Panc1 (cell line): ENCODE results near the gene PIF1. TPM values are rescaled to one million over a fixed set of nuclear protein-coding genes. Genes with fewer than 3 reads are reported as not detected.
"Not testable (repeated sequence)": the region's sequence is repeated elsewhere in the genome, so short reads cannot be mapped to it uniquely, and the experiment has no call there.

ENCODE experiments used
- ATAC-seq: fragments of 200-7000 bp; cut with Tn5 transposase; 2 replicates; pipeline ENCODE4 v1.9.1; 2020; ENCODE audit warnings: mild to moderate bottlenecking, moderate library complexity
- BruUV-seq: library from RNA; stranded (reverse); fragments of 400-500 nt; replicated peaks from 2 replicates; lab custom pipeline; 2021; lab: Mats Ljungman, UMichigan
- CTCF ChIA-PET: fragments of 300-600 bp; sonication (Branson Sonifier 250); formaldehyde crosslinking; loops from one replicate; lab custom pipeline; 2022; ENCODE audit warnings: antibody characterized with exemption; lab: Charles Lee
- POLR2A ChIA-PET: fragments of 300-600 bp; sonication (Branson Sonifier 250); formaldehyde crosslinking; loops from one replicate; lab custom pipeline; 2022; ENCODE audit warnings: antibody characterized with exemption; lab: Charles Lee
- DNase-seq: peaks from one replicate; pipeline ENCODE4 v3.0.0-alpha.2; 2010; ENCODE audit warnings: low read depth, low spot score
- H3K27ac ChIP-seq: 2 replicates; pipeline ENCODE4 v1.5.1; 2011; ENCODE audit warnings: mild to moderate bottlenecking, low read length, inconsistent platforms
- H3K27me3 ChIP-seq: fragments of 200-500 bp; sonication (Bioruptor generic); 2 replicates; pipeline ENCODE4 v1.6.0; 2014; ENCODE audit warnings: low read length, inconsistent platforms; ENCODE audit not compliant: control insufficient read depth, insufficient read depth
- H3K36me3 ChIP-seq: fragments of 200-500 bp; sonication (Bioruptor generic); 2 replicates; pipeline ENCODE4 v1.5.1; 2014; ENCODE audit warnings: inconsistent platforms, mild to moderate bottlenecking, low read length, moderate library complexity; ENCODE audit not compliant: control insufficient read depth, insufficient read depth
- H3K4me1 ChIP-seq: 2 replicates; pipeline ENCODE4 v1.5.1; 2011; ENCODE audit warnings: inconsistent platforms, mild to moderate bottlenecking, low read length, moderate library complexity; ENCODE audit not compliant: control insufficient read depth, insufficient read depth
- H3K4me3 ChIP-seq, 2 experiments: 2 replicates each; pipeline ENCODE4 v1.5.1; 2011 to 2012; ENCODE audit warnings: low read depth in 2 of 2, low read length in 2 of 2, mild to moderate bottlenecking in 2 of 2, inconsistent platforms in 1 of 2, moderate library complexity in 1 of 2
- H3K9me3 ChIP-seq: fragments of 200-500 bp; sonication (Bioruptor generic); 2 replicates; pipeline ENCODE4 v1.5.1; 2014; ENCODE audit warnings: low read depth, mild to moderate bottlenecking, inconsistent platforms, low read length, moderate library complexity; ENCODE audit not compliant: control insufficient read depth, insufficient read depth
- POLR2AphosphoS5 ChIP-seq: IDR thresholded peaks from 2 replicates; pipeline ENCODE4 v1.6.1; 2012; ENCODE audit warnings: mild to moderate bottlenecking, low read depth, low read length, moderate library complexity
- SIN3A ChIP-seq: IDR thresholded peaks from 2 replicates; pipeline ENCODE4 v1.6.1; 2012; ENCODE audit warnings: low read depth, mild to moderate bottlenecking, low read length, moderate library complexity, borderline replicate concordance; ENCODE audit not compliant: insufficient read depth
- TCF7L2 ChIP-seq: IDR thresholded peaks from 2 replicates; pipeline ENCODE4 v1.6.1; 2011; ENCODE audit warnings: mild to moderate bottlenecking, low read depth, low read length, inconsistent platforms
- in situ Hi-C: cut with HindIII; loops from 2 replicates; pipeline ENCODE4 v1.10.0; 2016; ENCODE audit warnings: low sequenced_read_pairs, low pct_unique_long_range_greater_than_20kb
- intact Hi-C: fragments of 100-400 bp; cut with micrococcal nuclease; formaldehyde crosslinking; loops from one replicate; pipeline ENCODE4 v1.10.0; 2022; ENCODE audit not compliant: unreplicated experiment
- total RNA-seq: library from RNA; stranded (reverse); gene quantifications from one replicate; pipeline ENCODE4 v1.2.1, GENCODE V29; 2021; ENCODE audit not compliant: unreplicated experiment
- TF ChIP-seq, protein P1 (sequence below), 2 experiments: IDR thresholded peaks; 2 replicates each; pipeline ENCODE4 v1.6.1; 2011 to 2012; ENCODE audit warnings: low read depth in 2 of 2, control low read depth in 1 of 2, low read length in 1 of 2, mild to moderate bottlenecking in 1 of 2, moderate library complexity in 1 of 2; ENCODE audit not compliant: insufficient read depth in 1 of 2
- TF ChIP-seq, protein P2 (sequence below): fragments of 450-650 bp; IDR thresholded peaks from 2 replicates; pipeline ENCODE4 v1.5.1; 2017; ENCODE audit warnings: mild to moderate bottlenecking

The PIF1 gene
- total RNA-seq, 1 experiment from 2014 or later: 38.6 TPM

DNA sequence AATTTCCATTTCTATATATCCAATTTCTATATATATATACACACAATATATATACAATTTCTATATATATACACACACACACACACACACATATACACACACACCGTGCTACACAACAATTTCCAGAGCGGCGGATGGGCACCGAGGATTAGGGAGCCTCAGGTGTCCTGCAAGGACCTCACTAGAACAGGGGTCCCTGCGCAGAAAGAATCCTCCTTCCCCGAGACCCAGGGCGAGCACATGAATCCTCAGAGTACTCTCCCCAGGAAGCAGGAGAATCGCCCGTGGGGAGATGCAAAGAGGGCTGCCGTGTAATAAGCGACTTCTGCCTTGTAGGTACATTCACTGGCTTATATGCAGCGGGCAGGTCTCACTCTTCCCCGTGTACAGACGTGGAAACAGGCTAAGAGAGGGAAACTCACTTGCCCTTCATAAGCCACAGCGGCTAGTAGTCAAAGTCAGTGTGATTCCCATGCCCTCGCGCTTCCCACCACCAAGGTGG, 467 bp downstream of the PIF1 start:
- DNase-seq (no peak), ATAC-seq (peak; percentile 18)
- peaks cover 6% of the 10 kb centered on the region; the same call in 1 of the 2 replicates for H3K4me1 ChIP-seq
- BruUV-seq: TSS peak; percentile 73
- H3K27me3 ChIP-seq: no peaks in the 10 kb centered on the region
- in situ Hi-C loops: no loop called here
- CTCF ChIA-PET: no interaction called here
- peak overlapping the region; percentile 99 for H3K27ac ChIP-seq
- no peaks in the 10 kb centered on the region for H3K36me3 ChIP-seq
- intact Hi-C loops: no loop called here
- no peaks in the 10 kb centered on the region for H3K9me3 ChIP-seq
- POLR2A ChIA-PET: interaction anchor here (0.6 kb wide), 2 partner anchors 10 to 272 kb away, joined by 7 to 15 read pairs; no protein-coding TSS in a partner anchor
- TF ChIP-seq, protein P1, sequence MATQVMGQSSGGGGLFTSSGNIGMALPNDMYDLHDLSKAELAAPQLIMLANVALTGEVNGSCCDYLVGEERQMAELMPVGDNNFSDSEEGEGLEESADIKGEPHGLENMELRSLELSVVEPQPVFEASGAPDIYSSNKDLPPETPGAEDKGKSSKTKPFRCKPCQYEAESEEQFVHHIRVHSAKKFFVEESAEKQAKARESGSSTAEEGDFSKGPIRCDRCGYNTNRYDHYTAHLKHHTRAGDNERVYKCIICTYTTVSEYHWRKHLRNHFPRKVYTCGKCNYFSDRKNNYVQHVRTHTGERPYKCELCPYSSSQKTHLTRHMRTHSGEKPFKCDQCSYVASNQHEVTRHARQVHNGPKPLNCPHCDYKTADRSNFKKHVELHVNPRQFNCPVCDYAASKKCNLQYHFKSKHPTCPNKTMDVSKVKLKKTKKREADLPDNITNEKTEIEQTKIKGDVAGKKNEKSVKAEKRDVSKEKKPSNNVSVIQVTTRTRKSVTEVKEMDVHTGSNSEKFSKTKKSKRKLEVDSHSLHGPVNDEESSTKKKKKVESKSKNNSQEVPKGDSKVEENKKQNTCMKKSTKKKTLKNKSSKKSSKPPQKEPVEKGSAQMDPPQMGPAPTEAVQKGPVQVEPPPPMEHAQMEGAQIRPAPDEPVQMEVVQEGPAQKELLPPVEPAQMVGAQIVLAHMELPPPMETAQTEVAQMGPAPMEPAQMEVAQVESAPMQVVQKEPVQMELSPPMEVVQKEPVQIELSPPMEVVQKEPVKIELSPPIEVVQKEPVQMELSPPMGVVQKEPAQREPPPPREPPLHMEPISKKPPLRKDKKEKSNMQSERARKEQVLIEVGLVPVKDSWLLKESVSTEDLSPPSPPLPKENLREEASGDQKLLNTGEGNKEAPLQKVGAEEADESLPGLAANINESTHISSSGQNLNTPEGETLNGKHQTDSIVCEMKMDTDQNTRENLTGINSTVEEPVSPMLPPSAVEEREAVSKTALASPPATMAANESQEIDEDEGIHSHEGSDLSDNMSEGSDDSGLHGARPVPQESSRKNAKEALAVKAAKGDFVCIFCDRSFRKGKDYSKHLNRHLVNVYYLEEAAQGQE (IDR thresholded peaks at IDR 0.05; ENCODE audit: insufficient read depth in 1 of 2, low read depth in 2 of 2, low read length in 1 of 2): no peak
- TF ChIP-seq, protein P2, sequence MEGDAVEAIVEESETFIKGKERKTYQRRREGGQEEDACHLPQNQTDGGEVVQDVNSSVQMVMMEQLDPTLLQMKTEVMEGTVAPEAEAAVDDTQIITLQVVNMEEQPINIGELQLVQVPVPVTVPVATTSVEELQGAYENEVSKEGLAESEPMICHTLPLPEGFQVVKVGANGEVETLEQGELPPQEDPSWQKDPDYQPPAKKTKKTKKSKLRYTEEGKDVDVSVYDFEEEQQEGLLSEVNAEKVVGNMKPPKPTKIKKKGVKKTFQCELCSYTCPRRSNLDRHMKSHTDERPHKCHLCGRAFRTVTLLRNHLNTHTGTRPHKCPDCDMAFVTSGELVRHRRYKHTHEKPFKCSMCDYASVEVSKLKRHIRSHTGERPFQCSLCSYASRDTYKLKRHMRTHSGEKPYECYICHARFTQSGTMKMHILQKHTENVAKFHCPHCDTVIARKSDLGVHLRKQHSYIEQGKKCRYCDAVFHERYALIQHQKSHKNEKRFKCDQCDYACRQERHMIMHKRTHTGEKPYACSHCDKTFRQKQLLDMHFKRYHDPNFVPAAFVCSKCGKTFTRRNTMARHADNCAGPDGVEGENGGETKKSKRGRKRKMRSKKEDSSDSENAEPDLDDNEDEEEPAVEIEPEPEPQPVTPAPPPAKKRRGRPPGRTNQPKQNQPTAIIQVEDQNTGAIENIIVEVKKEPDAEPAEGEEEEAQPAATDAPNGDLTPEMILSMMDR: no peak
- TF ChIP-seq TCF7L2 (no peak), SIN3A (no peak), POLR2AphosphoS5 (no peak)
- peak overlapping the region; percentile 63 to 94 for H3K4me3 ChIP-seq

DNA sequence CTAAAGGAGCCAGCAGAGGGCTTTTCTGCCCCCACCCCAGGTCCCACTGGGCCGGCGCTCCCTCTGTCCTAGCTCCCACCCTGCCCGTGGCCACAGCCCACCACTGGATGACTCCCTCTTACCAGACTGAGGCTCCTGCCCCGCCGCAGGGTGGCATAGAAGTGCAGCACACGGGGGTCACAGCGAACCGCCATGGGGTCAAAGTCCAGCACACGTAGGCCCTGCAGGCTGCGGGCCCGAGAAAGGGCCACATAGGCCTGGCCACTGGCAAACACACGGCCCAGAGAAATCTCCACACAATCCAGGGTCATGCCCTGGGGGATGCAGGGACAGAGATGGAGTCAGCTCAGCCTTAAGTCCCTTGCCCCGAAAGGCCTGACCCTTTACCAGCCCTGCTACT, 9.0 kb downstream of the PIF1 start:
- Histone ChIP-seq H3K27ac (no peak overlapping the region), H3K9me3 (no peaks in the 10 kb centered on the region), H3K4me3 (no peak overlapping the region), H3K36me3 (no peaks in the 10 kb centered on the region; the same call in 1 of the 2 replicates), H3K4me1 (no peaks in the 10 kb centered on the region), H3K27me3 (no peaks in the 10 kb centered on the region)
- BruUV-seq: no TSS peak
- ChIA-PET CTCF (no interaction called here), POLR2A (interaction anchor here (0.6 kb wide), 1 partner anchor 18 kb away, joined by 4 read pairs; no protein-coding TSS in a partner anchor)
- ATAC-seq (no peak), DNase-seq (no peak)
- intact Hi-C loops: no loop called here
- TF ChIP-seq TCF7L2: no peak
- no peak for TF ChIP-seq POLR2AphosphoS5
- TF ChIP-seq, protein P1 (IDR thresholded peaks at IDR 0.05; ENCODE audit: insufficient read depth in 1 of 2, low read depth in 2 of 2, low read length in 1 of 2): no peak
- no peak for TF ChIP-seq SIN3A
- TF ChIP-seq, protein P2: no peak
- in situ Hi-C loops: no loop called here

DNA sequence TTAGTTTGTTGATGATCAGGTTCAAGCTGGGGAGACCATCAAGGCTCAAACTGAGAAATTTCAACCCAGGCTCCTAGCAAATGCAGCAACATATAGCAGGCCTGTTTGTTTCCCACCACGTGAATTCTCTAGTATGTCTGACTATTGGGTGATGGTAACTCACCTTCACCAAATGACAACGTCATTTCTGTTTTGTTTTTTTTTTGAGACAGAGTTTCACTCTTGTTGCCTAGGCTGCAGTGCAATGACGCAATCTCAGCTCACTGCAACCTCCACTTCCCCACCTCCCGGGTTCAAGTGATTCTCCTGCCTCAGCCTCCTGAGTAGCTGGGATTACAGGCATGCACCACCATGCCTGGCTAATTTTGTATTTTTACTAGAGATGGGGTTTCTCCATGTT, 10.5 kb downstream of the PIF1 start:
- POLR2A ChIA-PET: interaction anchor here (0.6 kb wide), 1 partner anchor 10 kb away, joined by 15 read pairs; the partner anchor contains the start of gene PIF1
- BruUV-seq, H3K4me3 ChIP-seq, ATAC-seq, H3K27me3 ChIP-seq, CTCF ChIA-PET, H3K9me3 ChIP-seq, H3K27ac ChIP-seq, H3K4me1 ChIP-seq, in situ Hi-C loops, intact Hi-C loops, H3K36me3 ChIP-seq, DNase-seq: not testable (repeated sequence)
